Loucy (cell line): ENCODE data around the gene LRRC61.
A peak's percentile ranks its signal among the peaks of the same experiment; 100 is the strongest.

Experiments
- H2AFZ ChIP-seq: fragments of 200-600 bp; sonication (generic); 2 replicates; pipeline ENCODE4 v1.6.0; 2016; ENCODE audit warnings: antibody characterized with exemption, mild to moderate bottlenecking, low read length, moderate library complexity
- H3F3A ChIP-seq: fragments of 200-600 bp; 2 replicates; pipeline ENCODE4 v1.6.0; 2016; ENCODE audit warnings: antibody characterized with exemption, low read depth, mild to moderate bottlenecking
- H3K27me3 ChIP-seq: fragments of 200-600 bp; sonication (generic); 2 replicates; pipeline ENCODE4 v1.6.1; 2014; ENCODE audit warnings: low read length, mild to moderate bottlenecking; ENCODE audit not compliant: insufficient read depth, poor library complexity, severe bottlenecking
- H3K36me3 ChIP-seq: fragments of 200-600 bp; sonication (generic); 2 replicates; pipeline ENCODE4 v1.6.1; 2016; ENCODE audit warnings: low read length; ENCODE audit not compliant: insufficient read depth
- H3K4me1 ChIP-seq: fragments of 200-600 bp; sonication (generic); 2 replicates; pipeline ENCODE4 v1.5.1; 2014; ENCODE audit warnings: low read length, mild to moderate bottlenecking; ENCODE audit not compliant: insufficient read depth, poor library complexity, severe bottlenecking
- H3K4me2 ChIP-seq: fragments of 200-600 bp; sonication (generic); 2 replicates; pipeline ENCODE4 v1.6.0; 2014; ENCODE audit warnings: antibody characterized with exemption, low read length, low read depth, mild to moderate bottlenecking; ENCODE audit not compliant: poor library complexity, severe bottlenecking
- H3K4me3 ChIP-seq: fragments of 200-600 bp; sonication (generic); 2 replicates; pipeline ENCODE4 v1.5.1; 2014; ENCODE audit warnings: low read length, mild to moderate bottlenecking, mixed read lengths; ENCODE audit not compliant: poor library complexity, severe bottlenecking
- H3K79me2 ChIP-seq: fragments of 200-600 bp; sonication (generic); 2 replicates; pipeline ENCODE4 v1.6.1; 2014; ENCODE audit warnings: low read length; ENCODE audit not compliant: insufficient read depth
- H3K9ac ChIP-seq: fragments of 200-600 bp; sonication (generic); 2 replicates; pipeline ENCODE4 v1.6.0; 2014; ENCODE audit warnings: mild to moderate bottlenecking, low read depth, low read length, moderate library complexity; ENCODE audit not compliant: poor library complexity, severe bottlenecking
- H3K9me2 ChIP-seq: fragments of 200-600 bp; sonication (generic); replicated peaks from 2 replicates; pipeline ENCODE4 v1.6.1; 2016; ENCODE audit warnings: low read depth, low read length, mixed read lengths
- H3K9me3 ChIP-seq: fragments of 200-600 bp; sonication (generic); 2 replicates; pipeline ENCODE4 v1.6.1; 2014; ENCODE audit warnings: mild to moderate bottlenecking, antibody characterized with exemption, low read length, low read depth; ENCODE audit not compliant: insufficient read depth
- H4K20me1 ChIP-seq: fragments of 200-600 bp; sonication (generic); 2 replicates; pipeline ENCODE4 v1.6.0; 2014; ENCODE audit warnings: antibody characterized with exemption, low read length, mild to moderate bottlenecking; ENCODE audit not compliant: insufficient read depth, poor library complexity, severe bottlenecking
- CTCF ChIP-seq: fragments of 200-600 bp; sonication (generic); conservative IDR thresholded peaks from 2 replicates; pipeline ENCODE4 v1.5.1; 2014; ENCODE audit warnings: mild to moderate bottlenecking, antibody characterized with exemption, low read length
- EZH2phosphoT487 ChIP-seq: fragments of 200-600 bp; IDR thresholded peaks from 2 replicates; pipeline ENCODE4 v1.6.1; 2018; ENCODE audit warnings: antibody characterized with exemption, mild to moderate bottlenecking, moderate library complexity, borderline replicate concordance

Gene LRRC61

GRCh38 chr7:150375662-150376521 lies 52.7 kb downstream of the LRRC61 start:
- no peak for TF ChIP-seq CTCF
- no peak for TF ChIP-seq EZH2phosphoT487

DNA sequence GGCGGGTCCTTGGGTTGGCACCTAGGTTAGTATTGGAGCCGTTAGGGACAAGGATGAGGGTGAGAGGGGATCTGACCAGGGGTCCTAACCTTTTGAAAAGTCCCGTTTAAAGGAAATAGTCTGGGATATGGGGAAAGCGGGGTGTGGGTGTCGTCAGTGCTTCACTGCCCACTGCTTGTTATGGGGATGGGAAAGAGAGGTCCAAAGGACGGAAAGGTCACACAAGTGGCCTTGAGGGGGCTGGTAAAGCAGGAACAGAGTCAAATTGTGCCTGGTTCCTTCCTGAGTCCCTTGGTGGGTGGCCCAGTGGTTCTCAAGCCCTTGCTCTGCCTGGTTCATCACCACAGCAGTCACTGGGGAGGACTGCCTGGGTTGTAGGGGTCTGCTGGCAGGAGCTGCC lies 53.4 kb downstream of the LRRC61 start:
- TF ChIP-seq CTCF, result no peak
- TF ChIP-seq EZH2phosphoT487, result no peak
- Histone ChIP-seq H3K4me3 (no peak overlapping the region), H3K27me3 (peaks cover 5% of the 10 kb centered on the region), H3K79me2 (peaks cover 58% of the 10 kb centered on the region), H3F3A (peaks cover 5% of the 10 kb centered on the region; the same call in 1 of the 2 replicates), H2AFZ (no peak overlapping the region), H4K20me1 (peaks cover 33% of the 10 kb centered on the region), H3K36me3 (peaks cover 19% of the 10 kb centered on the region; the same call in 1 of the 2 replicates), H3K9me3 (no peaks in the 10 kb centered on the region), H3K9me2 (no peaks in the 10 kb centered on the region), H3K4me2 (no peak overlapping the region), H3K9ac (no peak overlapping the region), H3K4me1 (peaks cover 47% of the 10 kb centered on the region)

More at GRCh38 chr7:150375662-150376521, 52.7 kb downstream of the LRRC61 start:
- H3K9me2 ChIP-seq, result no peaks in the 10 kb centered on the region
- H4K20me1 ChIP-seq, result peaks cover 40% of the 10 kb centered on the region
- peaks cover 46% of the 10 kb centered on the region for H3K4me1 ChIP-seq
- no peak overlapping the region for H3K4me3 ChIP-seq
- peaks cover 19% of the 10 kb centered on the region; the same call in 1 of the 2 replicates for H3K36me3 ChIP-seq
- H3K4me2 ChIP-seq, result no peak overlapping the region
- no peak overlapping the region for H2AFZ ChIP-seq
- H3K9me3 ChIP-seq, result no peaks in the 10 kb centered on the region
- peaks cover 60% of the 10 kb centered on the region for H3K79me2 ChIP-seq
- H3K27me3 ChIP-seq, result peaks cover 5% of the 10 kb centered on the region
- H3K9ac ChIP-seq, result no peak overlapping the region
- peaks cover 5% of the 10 kb centered on the region; the same call in 1 of the 2 replicates for H3F3A ChIP-seq

- Histone ChIP-seq H3K4me1 (peaks cover 49% of the 10 kb centered on the region), H3K4me2 (peak overlapping the region; percentile 91)
Measured at GRCh38 chr7:150377196-150377595, 54.0 kb downstream of the LRRC61 start.

More at GRCh38 chr7:150377196-150377595, 54.0 kb downstream of the LRRC61 start:
- no peak for TF ChIP-seq EZH2phosphoT487
- TF ChIP-seq CTCF, result no peak
- Histone ChIP-seq H3K36me3 (peaks cover 19% of the 10 kb centered on the region; the same call in 1 of the 2 replicates), H3K9ac (no peak overlapping the region), H3K4me3 (no peak overlapping the region), H4K20me1 (peaks cover 29% of the 10 kb centered on the region), H3K27me3 (peaks cover 5% of the 10 kb centered on the region), H3K9me2 (no peaks in the 10 kb centered on the region), H3K9me3 (no peaks in the 10 kb centered on the region), H3F3A (peaks cover 5% of the 10 kb centered on the region; the same call in 1 of the 2 replicates), H3K79me2 (peaks cover 58% of the 10 kb centered on the region), H2AFZ (no peak overlapping the region)
